Activated CD8-positive, alpha-beta memory T cell treated with anti-CD3 and anti-CD28 coated beads for 24 hours (primary cell): ENCODE data around the gene ARIH2.
"Not testable (repeated sequence)": the region's sequence is repeated elsewhere in the genome, so short reads cannot be mapped to it uniquely, and the experiment has no call there.

Source experiments
- DNase-seq: peaks from one replicate; pipeline ENCODE4 v3.0.0-alpha.2; 2020

ARIH2 gene

DNA sequence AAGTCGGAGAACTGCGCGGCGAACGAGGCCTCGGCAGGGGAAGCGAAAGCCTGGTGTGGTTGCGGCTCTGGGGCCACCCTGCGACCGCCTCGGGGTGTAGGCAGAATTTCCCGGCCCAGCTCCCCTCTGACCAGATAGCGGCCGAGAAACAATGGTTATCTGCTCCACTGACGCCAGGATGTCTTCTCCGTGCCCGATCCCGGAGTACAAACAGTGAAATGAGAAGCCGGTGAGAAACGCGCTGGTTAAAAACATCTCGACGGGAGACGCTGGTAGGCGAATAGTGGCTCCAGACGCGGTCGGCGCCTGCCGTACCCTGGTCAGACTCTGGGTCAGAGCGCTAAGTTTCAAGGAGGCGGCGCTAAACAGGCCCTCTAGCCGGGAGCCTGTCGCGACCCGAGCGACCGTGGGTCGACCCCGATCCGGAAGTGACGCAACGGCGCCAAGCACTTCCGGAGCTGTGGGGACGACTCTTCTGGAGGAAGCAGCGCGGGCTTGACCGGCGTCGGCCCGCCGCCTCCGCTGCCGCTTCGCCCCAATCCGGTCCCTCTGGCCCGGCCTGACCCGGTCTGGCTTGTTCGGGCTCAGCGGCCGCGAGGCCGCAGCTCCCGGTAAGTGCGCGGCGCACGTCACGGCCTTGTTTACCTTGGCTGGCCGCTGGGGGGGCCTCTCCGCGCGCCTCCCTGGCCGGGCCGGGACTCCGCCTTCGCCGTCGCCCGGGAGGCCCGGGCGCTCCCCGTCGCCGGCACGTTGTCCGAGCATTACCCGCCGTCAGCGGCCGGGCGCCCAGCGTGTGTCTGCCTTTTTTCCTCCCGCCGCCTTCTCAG is at the start of gene ARIH2:
Gene ARIH2, plus strand, starts transcription at position 455 of the 827 bp plus-strand sequence. CDS start 8,717 bp downstream, outside the sequence.
- peak; percentile 95 for DNase-seq

DNA sequence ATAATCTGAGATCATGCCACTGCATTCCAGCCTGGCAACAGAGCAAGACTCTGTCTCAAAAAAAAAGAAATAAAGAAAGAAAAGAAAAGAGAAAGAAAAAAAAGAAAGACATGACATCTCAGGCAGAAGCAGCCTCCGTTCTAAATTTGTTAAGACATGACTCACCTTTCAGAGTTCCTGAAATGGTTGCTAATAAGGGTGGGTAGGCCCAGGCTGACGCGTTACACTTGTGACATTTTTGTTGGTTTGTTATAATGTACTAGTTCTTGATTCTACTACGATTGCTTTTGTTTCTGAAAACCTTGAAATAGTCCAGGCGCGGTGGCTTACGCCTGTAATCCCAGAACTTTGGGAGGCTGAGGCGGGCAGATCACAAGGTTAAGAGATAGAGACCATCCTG is 41.0 kb upstream of the ARIH2 start:
- DNase-seq, result no peak

DNA sequence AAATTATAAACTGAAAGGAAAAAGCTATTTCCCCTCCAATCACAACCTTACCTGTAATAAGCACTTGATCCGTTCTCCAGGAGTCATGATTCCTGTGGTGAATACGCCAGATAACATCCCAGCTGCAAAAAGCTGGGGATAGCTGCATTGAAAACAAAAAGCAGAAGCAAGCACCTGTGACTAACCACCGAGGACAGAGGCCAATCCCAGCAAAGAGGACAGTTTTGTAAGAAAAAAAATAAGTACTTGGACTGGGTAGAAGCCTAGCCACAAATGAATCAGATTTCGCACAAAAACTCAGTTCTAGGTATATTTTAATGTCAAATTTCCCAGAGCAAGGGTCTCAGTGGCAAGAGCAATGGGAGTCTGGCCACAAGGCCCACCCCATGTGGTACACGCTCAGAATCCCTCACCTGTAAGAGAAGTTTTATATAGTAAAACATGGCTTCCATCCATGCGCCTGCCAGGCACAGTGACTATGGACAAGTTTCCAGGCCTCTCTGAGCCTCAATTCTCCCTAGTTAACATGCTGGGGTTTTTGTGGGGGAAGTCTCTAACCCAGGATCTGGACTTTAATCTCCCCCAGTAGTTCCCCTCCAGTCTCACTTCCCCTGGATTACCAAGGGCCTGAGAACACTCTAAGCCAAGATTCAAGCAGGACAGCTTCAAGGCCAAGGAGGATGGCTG is 39.2 kb upstream of the ARIH2 start:
- DNase-seq, result no peak

DNA sequence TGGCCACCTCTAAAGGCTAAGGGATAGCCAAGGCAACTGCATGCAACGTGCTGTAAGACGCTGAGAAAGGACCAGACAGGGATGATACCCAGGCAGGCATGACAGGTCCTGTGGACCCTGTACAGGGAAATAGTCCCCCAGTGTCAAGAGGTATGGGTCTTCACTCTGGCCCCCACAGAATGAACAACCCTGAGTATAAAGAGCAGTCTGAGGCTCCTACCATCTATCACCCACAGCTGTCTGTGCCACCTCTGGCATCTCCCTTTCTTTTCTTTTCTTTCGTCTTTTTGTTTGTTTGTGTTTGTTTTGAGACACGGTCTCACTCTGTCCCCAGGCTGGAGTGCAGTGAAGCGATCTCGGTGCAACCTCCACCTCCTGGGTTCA is 38.7 kb upstream of the ARIH2 start:
- DNase-seq, result no peak

DNA sequence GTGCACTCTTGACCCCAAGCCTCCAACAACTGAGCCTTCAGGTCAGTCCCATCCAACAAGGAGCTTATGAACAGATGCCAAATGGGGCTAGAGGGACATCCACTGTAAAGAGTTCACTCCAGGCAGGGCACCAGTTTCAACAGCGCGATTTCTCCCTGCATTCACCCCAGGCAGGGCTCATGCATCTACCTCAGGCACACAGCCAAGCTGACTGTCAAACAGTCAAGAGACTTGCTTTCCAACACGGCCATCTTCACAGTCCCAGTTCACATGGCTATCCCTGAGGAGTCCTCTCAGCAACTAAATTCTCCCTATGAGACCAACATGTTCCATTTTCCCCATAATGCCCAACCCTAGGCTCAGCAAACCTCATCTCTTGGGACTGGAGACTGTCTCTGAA is 37.6 kb upstream of the ARIH2 start:
- DNase-seq, result no peak

DNA sequence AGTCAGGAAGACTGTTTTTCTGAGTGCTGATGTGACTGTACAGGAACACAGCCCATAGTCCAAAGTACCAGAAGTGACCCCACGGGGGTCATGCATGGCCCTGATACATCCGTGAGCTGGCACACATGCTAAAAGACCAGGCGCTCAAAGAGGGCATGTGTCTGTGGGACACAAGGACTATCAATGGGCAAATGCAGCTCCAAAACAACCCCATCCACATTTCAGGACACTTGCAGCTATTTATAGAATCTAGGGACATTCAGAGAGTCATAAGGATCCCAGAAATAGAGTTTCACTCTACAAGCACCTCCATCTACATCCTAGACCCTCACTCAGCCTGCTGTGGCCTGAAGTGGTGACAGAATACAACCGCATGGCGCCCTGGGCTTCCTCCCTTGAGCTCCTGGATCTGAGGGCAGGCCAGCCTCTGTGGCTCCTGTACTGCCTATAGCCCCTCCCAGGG is 37.0 kb upstream of the ARIH2 start:
- no peak for DNase-seq

DNA sequence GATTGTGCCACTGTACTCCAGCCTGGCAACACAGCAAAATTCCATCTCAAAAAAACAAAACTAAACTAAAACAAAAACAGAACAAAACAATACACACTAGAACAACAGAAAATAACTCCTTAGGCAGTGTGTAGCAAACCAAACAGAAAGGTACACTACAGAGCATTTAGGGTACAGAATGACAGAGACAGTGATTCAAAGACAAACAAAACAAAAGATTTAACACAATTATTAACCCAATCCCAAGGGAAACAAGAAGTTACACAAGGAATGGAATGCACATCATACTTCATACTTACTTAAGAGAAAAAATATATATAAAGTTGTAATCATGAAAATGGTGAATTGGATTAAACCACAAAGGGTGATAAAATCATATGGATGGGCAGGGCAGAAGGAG is 32.9 kb upstream of the ARIH2 start:
- no peak for DNase-seq

DNA sequence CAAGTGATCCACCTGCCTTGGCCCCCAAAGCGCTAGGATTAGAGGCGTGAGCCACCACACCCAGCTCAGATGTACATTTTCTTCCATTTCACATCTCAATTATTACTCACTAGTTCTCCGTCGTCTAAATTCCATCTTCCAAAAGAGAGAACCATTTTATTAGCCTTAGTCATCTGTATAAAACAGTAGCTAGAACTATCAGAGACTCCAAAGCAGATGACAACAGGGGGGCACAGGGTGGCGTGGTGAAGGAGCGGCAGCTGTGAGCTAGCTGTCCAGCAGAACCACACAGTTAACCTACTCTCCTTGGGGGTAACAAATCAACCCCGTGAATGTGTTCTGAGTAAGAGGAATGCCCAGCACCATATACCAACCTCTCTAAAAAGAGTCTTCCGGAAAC is 27.0 kb upstream of the ARIH2 start:
- no peak for DNase-seq

DNA sequence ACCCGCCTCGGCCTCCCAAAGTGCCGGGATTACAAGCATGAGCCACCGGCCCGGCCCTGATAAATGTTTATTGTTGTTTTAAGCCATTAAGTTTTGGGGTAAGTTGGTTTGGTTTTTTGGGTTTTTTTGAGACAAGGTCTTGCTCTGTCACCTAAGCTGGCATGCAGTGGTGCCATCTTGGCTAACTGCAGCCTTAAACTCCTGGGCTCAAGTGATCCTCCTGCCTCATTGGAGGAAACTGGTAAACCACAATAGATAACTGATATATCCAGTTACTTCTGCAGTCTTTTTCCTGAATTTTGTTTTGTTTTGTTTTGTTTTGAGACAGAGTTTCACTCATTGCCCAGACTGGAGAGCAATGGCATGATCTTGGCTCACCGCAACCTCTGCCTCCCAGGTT is 24.1 kb upstream of the ARIH2 start:
- DNase-seq, result no peak

DNA sequence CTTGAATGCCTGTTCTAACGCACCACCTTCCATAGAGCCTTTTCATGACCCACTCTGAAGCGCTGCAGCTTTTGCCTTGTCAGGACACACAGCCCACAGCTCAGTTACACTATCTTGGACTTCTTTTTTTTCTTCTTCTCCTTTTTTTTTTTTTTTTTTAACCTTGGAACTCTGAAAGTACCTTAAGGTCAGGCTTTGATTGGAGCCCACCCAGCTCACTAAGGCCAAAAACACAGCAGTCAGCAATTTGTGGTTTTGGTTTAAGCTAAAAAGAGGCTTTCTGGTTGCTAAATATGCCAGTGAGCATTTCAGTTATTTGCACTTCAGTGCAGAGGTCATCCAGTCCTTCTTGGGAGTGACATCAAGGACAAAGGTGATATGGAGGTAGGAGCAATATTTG is 21.7 kb upstream of the ARIH2 start:
- no peak for DNase-seq

DNA sequence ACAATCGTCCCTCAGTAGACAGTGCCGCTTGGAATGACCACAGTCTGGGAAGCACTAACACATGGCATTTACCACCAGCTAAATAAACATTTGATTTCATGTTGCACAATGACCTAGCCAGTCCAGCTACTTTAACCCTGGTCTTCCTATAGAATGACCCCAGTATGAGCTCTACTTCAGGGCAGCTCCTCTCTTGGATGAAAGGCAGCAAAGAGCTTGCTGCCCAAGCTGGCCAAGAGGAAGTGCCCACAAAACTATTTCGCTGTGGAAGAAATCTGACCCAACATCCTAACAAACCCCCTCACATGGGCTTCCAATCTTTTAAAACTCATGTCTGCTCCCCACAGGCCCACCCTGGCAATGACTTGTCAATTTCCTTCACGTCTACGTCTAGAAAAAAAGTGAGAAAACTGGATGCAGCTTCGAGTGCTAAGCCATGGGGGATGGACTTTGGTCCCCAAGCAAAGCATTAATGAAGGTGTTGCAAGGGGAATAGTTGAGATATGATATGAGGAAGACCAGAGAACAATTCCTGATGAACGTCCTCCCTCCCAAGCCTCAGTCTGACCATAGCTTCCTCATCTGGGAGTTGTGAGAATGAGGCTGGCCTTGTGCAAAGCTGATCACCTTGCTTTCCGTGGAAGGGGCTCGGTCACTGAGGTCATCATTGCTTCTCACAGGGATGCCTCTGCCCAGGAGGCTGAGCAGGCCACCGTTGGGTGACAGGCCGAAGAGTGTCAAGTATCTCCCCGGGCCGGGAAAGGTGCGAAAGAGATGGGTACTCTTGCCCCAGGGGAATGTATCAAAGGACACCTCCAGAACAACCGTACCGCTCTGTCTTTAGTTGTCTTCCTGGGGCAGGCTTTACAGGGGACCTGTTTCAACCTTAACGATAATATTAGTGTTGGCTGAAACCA is 20.9 kb upstream of the ARIH2 start:
- peak; percentile 61 for DNase-seq

DNA sequence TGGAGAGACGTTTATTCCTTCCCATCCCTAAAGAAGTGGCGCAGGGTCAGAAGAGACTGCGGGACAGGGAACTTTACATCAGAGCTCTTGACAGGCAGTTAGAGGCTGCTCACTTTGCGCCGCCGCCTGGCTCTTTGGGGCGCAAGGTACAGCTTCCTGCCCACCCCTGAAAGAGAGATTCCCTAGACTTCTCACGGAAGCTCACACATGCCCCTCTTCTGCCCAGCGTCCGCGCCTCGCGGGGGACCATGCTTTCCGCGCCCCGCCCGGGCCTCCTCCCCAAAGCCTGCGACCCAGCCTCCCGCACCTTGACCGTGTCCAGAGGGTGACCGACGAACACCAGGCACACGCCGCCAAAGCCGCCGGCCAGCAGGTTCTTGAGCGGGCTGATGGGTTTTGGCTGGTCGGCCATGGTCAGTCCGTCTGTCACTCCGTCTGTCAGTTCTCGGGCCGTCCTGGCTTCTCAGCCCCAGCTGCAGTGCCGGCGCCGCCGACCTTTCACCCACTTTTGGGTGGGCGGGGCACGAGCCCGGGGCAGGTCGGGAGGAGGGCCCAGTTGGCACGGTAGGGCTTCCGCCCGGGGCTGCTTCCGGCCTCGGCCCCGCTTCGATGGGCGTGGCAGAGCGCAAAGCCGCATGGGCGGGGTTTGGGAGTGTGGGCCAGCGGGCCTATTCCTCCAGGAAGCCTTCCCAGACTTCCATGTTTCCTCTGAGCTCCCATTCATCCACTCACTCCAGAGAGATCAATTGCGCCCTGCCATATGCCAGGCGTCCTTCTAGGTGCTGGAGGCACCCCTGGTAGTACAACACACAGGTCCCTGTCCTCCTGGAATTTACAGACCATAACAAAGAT is 20.0 kb upstream of the ARIH2 start, which contains the start of gene SLC25A20:
Gene SLC25A20, minus strand, starts transcription at position 500 of the 852 bp plus-strand sequence. Its CDS starts 88 bp downstream, at position 412.
- DNase-seq, result peak; percentile 95

DNA sequence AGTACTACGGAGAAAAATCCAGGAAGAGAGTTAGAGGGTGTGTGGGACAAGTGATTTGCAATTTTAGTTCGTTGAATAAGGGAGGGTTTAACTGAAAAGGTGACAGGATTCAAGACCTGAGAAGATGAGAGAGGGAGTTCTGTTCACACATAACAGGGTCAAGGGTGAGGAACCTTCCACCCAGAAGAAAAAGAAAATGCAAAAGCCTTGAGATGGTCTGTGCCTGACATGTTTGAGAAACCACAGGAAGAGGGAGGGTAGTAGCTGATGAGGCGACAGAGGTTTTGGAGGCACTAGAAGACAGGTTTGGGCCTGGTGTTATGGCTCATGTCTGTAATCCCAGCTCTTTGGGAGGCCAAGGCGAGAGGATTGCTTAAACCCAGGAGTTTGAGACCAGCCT is 19.4 kb upstream of the ARIH2 start:
- peak; percentile 63 for DNase-seq

DNA sequence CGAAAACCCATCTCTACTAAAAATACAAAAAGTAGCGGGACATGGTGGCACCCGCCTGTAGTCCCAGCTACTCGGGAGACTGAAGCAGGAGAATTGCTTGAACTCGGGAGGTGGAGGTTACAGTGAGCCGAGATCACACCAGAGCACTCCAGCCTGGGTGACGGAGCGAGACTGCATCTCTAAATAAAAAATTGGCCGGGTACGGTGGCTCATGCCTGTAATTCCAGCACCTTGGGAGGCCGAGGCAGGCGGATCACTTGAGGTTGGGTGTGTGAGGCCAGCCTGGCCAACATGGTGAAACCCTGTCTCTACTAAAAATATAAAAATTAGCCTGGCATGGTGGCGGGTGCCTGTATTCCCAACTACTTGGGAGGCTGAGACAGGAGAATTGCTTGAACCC is 11.6 kb upstream of the ARIH2 start:
- not testable (repeated sequence) for DNase-seq

DNA sequence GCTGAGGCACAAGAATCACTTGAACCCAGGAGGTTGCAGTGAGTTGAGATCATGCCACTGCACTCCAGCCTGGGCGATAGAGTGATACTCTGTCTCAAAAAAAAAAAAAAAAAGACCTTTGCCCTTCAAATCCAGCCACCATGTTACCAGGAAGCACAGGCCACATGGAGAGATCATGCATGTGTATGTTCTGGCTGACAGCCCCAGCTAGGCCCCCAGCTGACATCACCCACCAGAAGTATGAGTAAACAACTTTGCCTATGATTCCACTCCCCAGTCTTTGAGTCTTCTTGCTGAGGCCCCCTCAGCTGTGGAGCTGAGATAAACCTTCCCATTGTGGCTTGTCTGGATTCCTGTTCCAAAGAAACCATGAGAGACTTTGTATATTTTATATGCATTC is 3.3 kb upstream of the ARIH2 start:
- DNase-seq, result no peak

DNA sequence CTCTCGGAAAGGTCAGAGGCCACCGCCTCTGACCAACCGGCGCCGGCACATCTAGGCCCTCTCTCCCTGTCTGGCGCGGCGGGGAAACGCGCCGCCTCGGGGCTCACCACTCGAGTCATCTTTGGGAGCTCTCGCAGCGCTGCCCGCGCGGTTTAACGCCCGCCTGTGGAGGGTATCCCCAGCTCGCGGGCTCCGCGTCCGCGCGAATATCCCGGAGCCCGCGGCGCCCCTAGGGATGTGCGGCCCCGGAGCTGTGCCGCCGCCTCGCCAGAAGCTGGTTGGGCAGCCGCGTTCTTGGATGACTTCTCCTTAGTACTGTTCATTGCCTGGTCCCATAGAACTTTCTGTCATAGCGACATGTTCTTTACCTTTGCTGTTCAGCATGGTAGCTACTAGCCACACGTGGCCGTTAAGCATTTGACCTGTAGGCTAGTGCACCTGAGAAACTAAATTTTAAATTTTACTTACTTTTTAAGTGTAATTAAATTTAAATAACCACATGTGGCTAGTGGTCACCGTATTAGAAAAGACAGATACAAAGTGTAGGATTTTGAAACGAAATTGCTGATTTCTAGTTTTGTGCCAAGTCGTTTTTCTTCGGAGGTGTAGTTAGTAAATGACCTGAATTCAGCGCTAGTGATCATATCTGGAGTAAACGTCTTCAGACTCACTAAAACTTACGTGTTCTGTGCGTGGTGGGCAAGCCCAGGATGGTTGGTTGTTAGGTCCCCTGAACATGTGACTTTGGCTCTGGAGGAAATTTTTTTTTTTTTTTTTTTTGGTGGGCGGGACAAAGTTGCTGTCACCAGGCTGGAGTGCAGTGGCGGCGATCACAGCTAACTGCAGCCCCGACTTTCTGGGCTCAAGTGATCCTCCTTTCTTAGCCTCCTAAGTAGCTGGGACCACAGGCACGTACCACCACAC is 835 bp downstream of the ARIH2 start:
- peak; percentile 70 for DNase-seq

DNA sequence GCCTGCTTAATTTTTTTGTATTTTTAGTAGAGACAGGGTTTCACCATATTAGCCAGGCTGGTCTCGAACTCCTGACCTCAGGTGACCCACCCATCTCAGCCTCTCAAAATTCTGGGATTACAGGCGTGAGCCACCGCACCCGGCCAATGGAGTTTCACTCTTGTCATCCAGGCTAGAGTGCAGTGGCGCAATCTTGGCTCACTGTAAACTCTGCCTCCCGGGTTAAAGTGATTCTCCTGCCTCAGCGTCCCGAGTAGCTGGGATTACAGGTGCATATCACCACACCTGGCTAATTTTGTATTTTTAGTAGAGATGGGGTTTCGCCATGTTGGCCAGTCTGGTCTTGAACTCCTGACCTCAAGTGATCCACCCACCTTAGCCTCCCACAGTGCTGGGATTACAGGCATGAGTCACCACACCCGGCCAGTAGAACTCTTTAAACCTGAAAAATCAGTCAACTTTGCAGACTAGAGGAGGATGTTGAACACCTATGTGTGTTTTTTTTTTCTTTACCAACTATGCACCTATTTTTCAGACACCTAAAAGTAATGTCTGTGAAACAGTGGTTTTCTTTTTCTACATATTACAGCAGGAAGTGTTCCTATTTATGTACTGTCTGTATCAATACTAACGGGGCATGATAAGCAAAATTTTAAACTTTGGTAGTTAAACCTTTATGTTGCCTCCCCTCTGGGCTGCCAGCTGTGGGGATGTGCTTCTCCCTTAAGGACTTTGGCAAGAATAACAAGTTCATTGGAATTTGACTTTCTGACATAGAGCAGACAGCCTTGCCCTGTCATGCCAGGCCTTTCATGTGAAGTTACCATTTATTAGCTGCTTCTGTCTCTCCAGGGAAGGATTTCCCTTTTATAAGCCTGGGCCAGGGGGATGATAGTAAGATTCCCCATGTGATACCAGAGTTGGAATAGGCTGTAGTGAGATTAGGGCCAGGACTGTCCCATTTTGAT is 8.1 kb downstream of the ARIH2 start:
- peak; percentile 58 for DNase-seq

DNA sequence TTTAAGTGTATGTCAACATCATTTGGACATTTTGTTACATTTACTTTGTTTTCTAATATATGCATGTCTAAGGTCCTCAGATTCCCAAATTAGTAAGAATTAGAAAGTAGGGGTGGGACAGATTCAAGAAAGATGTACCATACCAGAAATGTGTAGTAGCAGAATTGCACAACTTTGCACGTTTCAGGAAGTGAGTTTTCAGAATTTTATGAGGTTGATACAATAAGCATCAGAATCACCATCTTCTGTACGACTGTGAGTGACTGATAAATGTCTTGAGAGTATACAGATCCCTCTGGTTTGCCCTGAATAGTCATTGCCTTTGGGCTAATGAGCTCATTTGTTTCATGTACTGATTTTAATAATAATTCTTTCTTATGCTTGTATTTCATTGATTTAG is 9.3 kb downstream of the ARIH2 start:
- no peak for DNase-seq

DNA sequence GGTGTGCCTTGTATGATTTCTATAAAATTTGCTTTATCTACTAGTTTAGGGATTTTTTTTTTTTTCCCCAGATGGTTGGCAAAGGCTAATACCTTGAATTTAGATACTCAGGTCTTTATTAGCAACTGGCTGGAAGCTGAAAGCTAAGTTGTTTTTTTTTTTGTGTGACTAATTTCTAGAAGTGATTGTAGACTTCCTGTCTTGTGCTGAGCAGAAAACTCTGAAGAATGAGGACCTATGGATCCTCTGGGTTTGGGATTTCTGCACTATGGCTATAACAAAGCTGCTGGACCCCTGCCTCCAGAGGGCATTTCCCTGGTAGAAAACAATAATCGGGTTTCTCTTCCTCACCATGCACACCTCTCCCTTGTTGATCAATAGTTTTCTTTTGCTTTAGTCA is 10.0 kb downstream of the ARIH2 start:
- DNase-seq, result peak; percentile 21
